SH-SY5Y (cell line): ENCODE measurements around the gene IGF2BP2.

Experiments
- GATA2 ChIP-seq: IDR thresholded peaks from 2 replicates; pipeline ENCODE4 v1.6.1; 2011; ENCODE audit warnings: mild to moderate bottlenecking, low read depth, low read length
- GATA3 ChIP-seq: IDR thresholded peaks from 2 replicates; pipeline ENCODE4 v1.6.1; 2011; ENCODE audit warnings: low read depth, mild to moderate bottlenecking, low read length, moderate library complexity

GRCh38 chr3:185851959-185852358, 27.1 kb upstream of the IGF2BP2 start:
- TF ChIP-seq GATA2 (no peak), GATA3 (no peak)
